Caco-2 (cell line): Measurements from ENCODE around the gene POLR1C. TPM values are rescaled to one million over a fixed set of nuclear protein-coding genes. Genes with fewer than 3 reads are reported as not detected.

Source experiments
- BruUV-seq: library from RNA; stranded (reverse); fragments of 400-500 nt; replicated peaks from 2 replicates; lab custom pipeline; 2021; lab: Mats Ljungman, UMichigan
- CTCF ChIA-PET: fragments of 300-600 bp; sonication (Branson Sonifier 250); formaldehyde crosslinking; loops from one replicate; lab custom pipeline; 2022; ENCODE audit warnings: antibody characterized with exemption; lab: Charles Lee
- POLR2A ChIA-PET: fragments of 300-600 bp; sonication (Branson Sonifier 250); formaldehyde crosslinking; loops from one replicate; lab custom pipeline; 2022; ENCODE audit warnings: antibody characterized with exemption; lab: Charles Lee
- DNase-seq, 2 experiments: peaks; one replicate each; pipeline versions ENCODE4 v3.0.0 to v3.0.0-alpha.2; 2020 to 2022
- H3K27me3 ChIP-seq: replicated peaks from 2 replicates; pipeline ENCODE4 v1.6.0; 2011; ENCODE audit warnings: low read length; ENCODE audit not compliant: control insufficient read depth, insufficient read depth
- H3K36me3 ChIP-seq: 2 replicates; pipeline ENCODE4 v1.5.1; 2011; ENCODE audit warnings: low read length; ENCODE audit not compliant: control insufficient read depth, insufficient read depth
- H3K4me1 ChIP-seq: fragments of 250-450 bp; sonication (Bioruptor Pico); 2 replicates; pipeline ENCODE4 v1.5.1; 2020; ENCODE audit warnings: mild to moderate bottlenecking
- H3K4me3 ChIP-seq: 2 replicates; pipeline ENCODE4 v1.5.1; 2011; ENCODE audit warnings: low read depth, mild to moderate bottlenecking, control low read depth, low read length
- H3K9me3 ChIP-seq: fragments of 250-450 bp; sonication (Bioruptor Pico); 2 replicates; pipeline ENCODE4 v1.5.1; 2020; ENCODE audit warnings: mild to moderate bottlenecking, moderate library complexity
- H3K27ac Mint-ChIP-seq: one replicate; pipeline ENCODE4 v1.8.0; 2022; ENCODE audit warnings: mixed read lengths; ENCODE audit not compliant: unreplicated experiment
- H3K27me3 Mint-ChIP-seq: one replicate; pipeline ENCODE4 v1.8.0; 2022; ENCODE audit warnings: mixed read lengths; ENCODE audit not compliant: insufficient read depth, unreplicated experiment
- H3K36me3 Mint-ChIP-seq: one replicate; pipeline ENCODE4 v1.8.0; 2022; ENCODE audit warnings: mild to moderate bottlenecking, mixed read lengths; ENCODE audit not compliant: insufficient read depth, unreplicated experiment
- H3K4me1 Mint-ChIP-seq: one replicate; pipeline ENCODE4 v1.8.0; 2022; ENCODE audit warnings: low read depth, mixed read lengths; ENCODE audit not compliant: unreplicated experiment
- H3K4me3 Mint-ChIP-seq: one replicate; pipeline ENCODE4 v1.8.0; 2022; ENCODE audit warnings: mild to moderate bottlenecking, moderate library complexity, mixed read lengths; ENCODE audit not compliant: unreplicated experiment
- H3K9me3 Mint-ChIP-seq: one replicate; pipeline ENCODE4 v1.8.0; 2022; ENCODE audit warnings: mixed read lengths; ENCODE audit not compliant: unreplicated experiment
- CTCF ChIP-seq, 2 experiments: fragments of 200-600 bp in 1 of 2; IDR thresholded peaks; 1 replicate in 1 of 2; 2 replicates in 1 of 2; pipeline versions ENCODE4 v1.5.1 to v1.8.0; 2011 to 2022; ENCODE audit warnings: antibody characterized with exemption in 1 of 2, control low read depth in 1 of 2, inconsistent platforms in 1 of 2, low read depth in 1 of 2, low read length in 1 of 2, mild to moderate bottlenecking in 1 of 2, moderate library complexity in 1 of 2; ENCODE audit not compliant: insufficient read depth in 1 of 2, severe bottlenecking in 1 of 2, unreplicated experiment in 1 of 2
- intact Hi-C: fragments of 100-400 bp; cut with micrococcal nuclease; formaldehyde crosslinking; loops from one replicate; pipeline ENCODE4 v1.10.0; 2022; ENCODE audit not compliant: unreplicated experiment
- total RNA-seq: library from RNA; stranded (reverse); gene quantifications from 2 replicates; pipeline ENCODE4 v1.2.3, GENCODE V29; 2022

Gene POLR1C
- total RNA-seq, 1 experiment from 2014 or later: 43.7 TPM

- Histone ChIP-seq H3K4me3 (no peak overlapping the region), H3K9me3 (no peaks in the 10 kb centered on the region), H3K27me3 (no peaks in the 10 kb centered on the region), H3K36me3 (no peaks in the 10 kb centered on the region), H3K4me1 (peaks cover 37% of the 10 kb centered on the region)
- no peak for DNase-seq
- no TSS peak for BruUV-seq
- Mint-ChIP-seq H3K4me1 (peaks cover 20% of the 10 kb centered on the region), H3K9me3 (no peaks in the 10 kb centered on the region), H3K4me3 (no peak overlapping the region), H3K36me3 (no peaks in the 10 kb centered on the region), H3K27ac (no peak overlapping the region), H3K27me3 (no peaks in the 10 kb centered on the region)
- ChIA-PET POLR2A (no interaction called here), CTCF (interaction anchor here (0.9 kb wide), 1 partner anchor 35 kb away, joined by 3 read pairs; no protein-coding TSS in a partner anchor)
- no peak for TF ChIP-seq CTCF (IDR thresholded peaks at IDR 0.05; ENCODE audit: insufficient read depth in 1 of 2, low read depth in 1 of 2, low read length in 1 of 2, severe bottlenecking in 1 of 2, unreplicated experiment in 1 of 2)
- intact Hi-C loops: no loop called here
Observed at GRCh38 chr6:43491750-43492661, 24.9 kb upstream of the POLR1C start.

DNA sequence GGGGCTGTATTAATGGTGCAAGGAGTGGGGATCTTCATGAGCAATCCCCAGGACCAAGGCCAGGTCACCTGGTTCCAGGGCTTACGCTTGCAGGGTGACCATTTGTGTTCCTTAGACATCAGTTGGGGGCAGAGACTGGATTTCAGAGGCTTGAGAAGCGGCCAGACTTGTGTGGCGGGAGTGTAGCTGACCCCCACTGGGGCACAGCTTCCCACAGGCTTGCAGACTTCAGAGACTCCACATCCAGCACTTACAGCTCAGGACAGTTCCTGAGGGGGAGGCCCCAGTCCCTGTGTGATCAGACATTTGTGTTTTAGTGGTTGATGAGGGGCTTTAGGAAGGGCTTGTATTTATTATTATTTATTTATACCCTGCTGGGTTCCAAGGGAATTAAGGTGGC, 24.2 kb upstream of the POLR1C start:
- intact Hi-C loops: no loop called here
- POLR2A ChIA-PET: no interaction called here
- no peaks in the 10 kb centered on the region for H3K9me3 ChIP-seq
- no TSS peak for BruUV-seq
- CTCF ChIA-PET: interaction anchor here (0.6 kb wide), 2 partner anchors 35 to 102 kb away, joined by 3 to 6 read pairs; no protein-coding TSS in a partner anchor
- no peak overlapping the region for H3K4me3 Mint-ChIP-seq
- H3K36me3 Mint-ChIP-seq: peaks cover 2% of the 10 kb centered on the region
- H3K36me3 ChIP-seq: no peaks in the 10 kb centered on the region
- no peaks in the 10 kb centered on the region for H3K9me3 Mint-ChIP-seq
- H3K4me3 ChIP-seq: no peak overlapping the region
- H3K27me3 ChIP-seq: no peaks in the 10 kb centered on the region
- H3K27me3 Mint-ChIP-seq: no peaks in the 10 kb centered on the region
- H3K4me1 ChIP-seq: peaks cover 37% of the 10 kb centered on the region
- peaks cover 20% of the 10 kb centered on the region for H3K4me1 Mint-ChIP-seq
- DNase-seq: no peak
- no peak for TF ChIP-seq CTCF (IDR thresholded peaks at IDR 0.05; ENCODE audit: insufficient read depth in 1 of 2, low read depth in 1 of 2, low read length in 1 of 2, severe bottlenecking in 1 of 2, unreplicated experiment in 1 of 2)
- no peak overlapping the region for H3K27ac Mint-ChIP-seq

GRCh38 chr6:43493230-43493629, 23.7 kb upstream of the POLR1C start:
- H3K4me1 Mint-ChIP-seq: peaks cover 20% of the 10 kb centered on the region
- H3K36me3 ChIP-seq: no peaks in the 10 kb centered on the region
- intact Hi-C loops: no loop called here
- no peaks in the 10 kb centered on the region for H3K27me3 Mint-ChIP-seq
- TF ChIP-seq CTCF (IDR thresholded peaks at IDR 0.05; ENCODE audit: insufficient read depth in 1 of 2, low read depth in 1 of 2, low read length in 1 of 2, severe bottlenecking in 1 of 2, unreplicated experiment in 1 of 2): no peak
- H3K27me3 ChIP-seq: no peaks in the 10 kb centered on the region
- H3K9me3 ChIP-seq: no peaks in the 10 kb centered on the region
- peaks cover 37% of the 10 kb centered on the region for H3K4me1 ChIP-seq
- CTCF ChIA-PET: interaction anchor here (0.6 to 1.0 kb wide), 4 partner anchors 16 to 103 kb away, joined by 3 to 6 read pairs (median 3); partner anchors contain the start of gene TJAP1
- H3K4me3 Mint-ChIP-seq: no peak overlapping the region
- DNase-seq: no peak
- no TSS peak for BruUV-seq
- H3K36me3 Mint-ChIP-seq: peaks cover 7% of the 10 kb centered on the region
- POLR2A ChIA-PET: interaction anchor here (0.9 kb wide), 1 partner anchor 8 kb away, joined by 3 read pairs; no protein-coding TSS in a partner anchor
- H3K4me3 ChIP-seq: no peak overlapping the region
- H3K27ac Mint-ChIP-seq: no peak overlapping the region
- H3K9me3 Mint-ChIP-seq: no peaks in the 10 kb centered on the region
